Fibroblast of upper back skin (primary cell): ENCODE measurements around the gene BASP1.
"Not testable (repeated sequence)": the region's sequence is repeated elsewhere in the genome, so short reads cannot be mapped to it uniquely, and the experiment has no call there.

Source experiments
- DNase-seq: peaks from one replicate; pipeline ENCODE4 v3.0.0-alpha.2; 2013

The BASP1 gene

DNA sequence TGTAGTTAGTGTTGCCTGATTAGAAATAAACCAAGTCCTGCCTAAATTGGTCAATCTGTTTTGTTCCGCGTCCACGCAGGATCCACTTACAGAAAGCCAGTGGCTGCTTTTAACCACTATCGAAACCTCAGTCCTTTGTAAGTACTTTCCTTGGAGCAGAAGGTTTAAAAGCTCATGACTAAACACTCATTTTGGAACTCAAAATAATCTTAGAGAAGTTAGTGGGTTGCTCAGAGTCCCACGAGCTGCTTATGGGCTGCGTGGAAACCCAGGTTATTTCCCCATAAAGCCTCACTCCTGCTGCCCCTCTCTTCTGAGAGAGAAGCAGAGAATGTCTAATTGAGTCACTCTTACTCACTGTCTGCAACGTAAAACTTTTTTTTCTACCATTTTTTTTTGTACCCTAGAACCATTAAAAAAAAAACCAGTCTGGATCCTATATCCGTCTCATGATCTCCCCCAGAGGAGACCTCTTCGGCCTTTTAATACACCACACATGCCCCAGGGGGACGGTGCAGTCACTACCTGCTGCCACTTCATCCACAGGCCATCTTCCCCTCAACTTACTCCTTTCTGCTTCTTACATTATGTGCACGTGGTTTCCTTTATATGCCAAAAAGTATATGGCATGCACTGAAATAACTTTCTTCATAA, 7.6 kb downstream of the BASP1 start:
- peak; percentile 78 for DNase-seq

DNA sequence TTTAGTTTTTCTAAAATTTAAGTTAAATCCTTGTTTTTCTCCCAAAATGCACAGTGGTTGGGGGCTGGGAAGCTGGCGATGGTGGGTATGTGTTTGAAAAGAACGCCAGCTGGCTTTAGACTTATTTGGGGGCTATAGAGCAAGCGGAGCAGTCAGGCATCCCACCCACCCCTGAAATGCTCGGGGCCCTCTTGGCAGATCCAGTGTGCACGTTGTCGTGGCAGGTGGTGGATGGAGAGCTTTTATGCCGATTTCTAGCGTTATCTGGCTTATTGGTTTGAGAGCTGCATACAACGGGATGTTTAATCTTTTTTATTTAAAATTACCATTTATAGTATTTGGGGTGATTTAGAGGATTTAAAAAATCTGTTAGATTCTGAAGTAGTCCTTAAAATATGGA, 8.1 kb downstream of the BASP1 start:
- DNase-seq, result no peak

DNA sequence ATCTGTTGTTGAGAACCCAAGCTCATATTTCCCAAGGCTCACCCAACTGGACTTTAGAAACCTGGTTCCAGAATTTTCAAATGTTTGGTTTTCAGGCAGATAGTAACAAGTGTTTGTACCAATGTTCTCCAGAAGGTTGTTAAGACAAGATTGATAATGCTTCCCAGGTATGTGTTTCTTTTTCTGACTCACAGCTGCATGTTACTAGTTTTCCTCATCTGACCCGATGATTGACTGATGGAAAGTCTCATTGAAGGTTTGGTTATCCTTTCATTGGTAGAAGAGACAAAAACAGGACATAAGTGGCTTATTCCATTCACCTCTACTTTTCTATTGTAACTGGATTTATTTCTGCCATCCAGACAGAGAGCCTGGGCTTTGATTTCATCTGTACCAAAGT, 10.4 kb downstream of the BASP1 start:
- no peak for DNase-seq

GRCh38 chr5:17228821-17229291, 11.4 kb downstream of the BASP1 start:
- DNase-seq, result peak; percentile 74

- DNase-seq, result no peak
These were observed 11.9 kb downstream of the BASP1 start for GRCh38 chr5:17229313-17229712.

GRCh38 chr5:17230191-17230590, 12.8 kb downstream of the BASP1 start:
- no peak for DNase-seq

- peak; percentile 43 for DNase-seq
These were observed 13.5 kb downstream of the BASP1 start for GRCh38 chr5:17230808-17231525.

DNA sequence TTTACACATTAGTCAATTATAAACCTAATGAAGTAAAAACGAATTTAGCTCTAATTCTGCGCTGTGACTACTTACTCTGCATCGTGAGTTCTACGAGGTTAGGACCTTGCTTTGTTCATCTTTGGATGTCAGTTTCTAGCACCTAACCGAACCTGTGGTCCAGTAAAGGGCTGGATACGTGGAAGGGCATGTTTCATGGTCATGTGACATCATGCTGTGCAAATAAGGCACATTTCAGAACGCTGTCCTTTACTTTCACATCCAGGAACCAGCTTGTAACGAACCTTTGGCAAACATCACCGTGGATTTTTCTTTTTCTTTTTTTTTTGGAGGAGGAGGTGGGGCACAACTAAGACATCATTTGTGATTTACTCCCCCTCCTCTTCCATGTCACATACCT, 15.0 kb downstream of the BASP1 start:
- no peak for DNase-seq

GRCh38 chr5:17233488-17233887, 16.1 kb downstream of the BASP1 start:
- DNase-seq, result no peak

DNA sequence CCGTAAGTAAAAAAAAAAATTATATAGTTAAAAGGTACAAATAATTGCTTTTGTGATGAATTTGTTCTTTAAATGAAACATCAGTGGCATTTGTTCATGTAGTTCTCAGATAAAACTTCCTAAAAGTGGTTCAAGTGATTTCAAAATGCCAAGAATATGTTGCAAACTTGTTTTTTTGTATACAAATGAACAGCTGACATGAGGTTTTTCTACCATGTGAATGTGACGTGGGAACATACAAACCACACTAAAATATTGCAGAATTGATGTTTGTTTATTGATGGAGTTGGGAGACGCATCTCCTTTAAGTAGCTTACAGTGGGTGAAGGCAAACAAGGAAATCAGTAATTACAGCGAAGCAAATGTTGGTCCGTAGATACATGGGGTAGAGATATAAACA, 16.9 kb downstream of the BASP1 start:
- DNase-seq, result no peak

- peak; percentile 86 for DNase-seq
These were observed 18.4 kb downstream of the BASP1 start for GRCh38 chr5:17235731-17236330.

- peak; percentile 95 for DNase-seq
These were observed 21.1 kb downstream of the BASP1 start for GRCh38 chr5:17238521-17239041.

- no peak for DNase-seq
These were observed 22.5 kb downstream of the BASP1 start for GRCh38 chr5:17239953-17240352.

DNA sequence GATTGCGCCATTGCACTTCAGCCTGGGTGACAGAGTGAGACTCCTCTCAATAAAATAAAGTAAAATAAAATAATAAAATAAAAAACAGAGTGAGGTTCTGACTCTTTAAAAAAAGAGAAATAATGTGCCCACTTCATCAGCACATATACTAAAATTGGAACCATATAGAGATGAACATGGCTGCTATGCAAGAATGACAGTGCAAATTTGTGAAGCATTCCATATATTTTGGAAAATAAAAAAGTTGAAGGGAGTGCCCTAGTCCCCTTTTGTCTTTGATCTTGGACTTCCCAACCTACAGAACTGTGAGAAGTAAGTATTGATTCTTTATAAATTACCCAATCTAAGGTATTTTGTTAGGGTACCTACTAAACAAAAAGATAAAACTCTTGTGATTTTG, 23.1 kb downstream of the BASP1 start:
- no peak for DNase-seq

DNA sequence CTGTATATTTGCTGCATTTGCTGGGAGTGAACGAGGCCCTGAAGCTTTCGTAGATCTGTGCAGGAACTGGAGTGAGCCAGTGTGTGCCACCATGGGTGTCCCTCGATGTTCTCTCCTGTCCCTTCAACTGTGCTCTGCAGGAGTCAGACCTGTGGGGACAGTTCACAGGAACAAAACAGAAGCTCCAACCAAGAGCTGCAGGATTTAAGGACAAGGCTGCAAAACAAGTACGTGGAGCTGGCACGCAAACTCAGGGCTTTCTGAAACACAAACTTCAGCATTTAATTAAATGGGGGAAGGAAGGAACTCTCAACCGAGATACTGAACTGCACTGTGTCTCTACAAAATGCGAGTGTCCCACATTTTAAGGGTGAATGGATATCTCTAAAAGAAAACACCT, 24.2 kb downstream of the BASP1 start:
- DNase-seq, result no peak

- DNase-seq, result no peak
These were observed 26.0 kb downstream of the BASP1 start for GRCh38 chr5:17243287-17244063.

- peak; percentile 98 for DNase-seq
These were observed 31.7 kb downstream of the BASP1 start for GRCh38 chr5:17249029-17249634.

- not testable (repeated sequence) for DNase-seq
These were observed 32.4 kb downstream of the BASP1 start for GRCh38 chr5:17249841-17250240.

- DNase-seq, result no peak
These were observed 35.1 kb downstream of the BASP1 start for GRCh38 chr5:17252543-17252942.

DNA sequence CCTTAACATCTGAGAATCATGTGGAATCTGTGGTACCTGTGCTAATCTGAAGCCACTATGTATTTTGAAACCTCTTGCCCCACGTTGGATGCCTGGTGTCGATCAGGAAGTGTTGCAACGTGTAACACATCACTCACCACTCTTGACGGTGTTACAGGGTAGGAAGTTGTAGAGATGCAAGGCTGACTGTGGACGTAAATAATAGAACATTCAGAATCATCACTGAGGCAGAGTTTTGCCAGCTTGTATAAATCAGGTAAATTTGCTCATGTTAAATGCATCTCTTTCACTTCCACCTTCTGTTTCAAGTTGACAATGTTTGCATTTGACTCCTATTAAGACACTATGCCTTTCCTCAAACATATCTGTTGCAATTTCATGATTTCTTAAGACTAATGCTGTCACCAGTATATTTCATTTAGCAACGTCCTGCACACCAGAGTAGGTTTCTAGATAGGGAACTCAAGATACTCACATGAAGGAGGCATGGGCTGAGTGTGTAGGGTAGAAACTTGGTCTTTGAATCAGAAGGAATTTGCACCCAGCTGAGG, 38.1 kb downstream of the BASP1 start:
- no peak for DNase-seq

DNA sequence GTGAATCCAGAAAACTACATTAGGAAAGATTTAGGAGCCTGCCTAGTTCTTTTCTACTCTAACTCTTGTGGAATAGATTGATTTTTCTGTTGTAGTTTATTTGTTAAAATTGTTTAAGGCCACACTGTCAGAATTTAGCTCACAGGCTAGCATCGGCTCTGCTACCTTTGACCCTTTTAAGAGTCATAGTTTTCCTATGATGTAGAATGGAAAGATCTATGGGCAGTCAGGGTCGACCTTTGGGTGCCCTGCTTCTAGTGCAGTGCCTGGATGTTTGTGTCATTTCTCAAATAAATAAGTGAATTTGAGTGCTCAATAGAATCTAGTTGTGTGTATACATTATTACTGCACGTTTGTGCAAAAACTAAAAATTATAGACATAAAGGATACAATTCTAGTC, 38.7 kb downstream of the BASP1 start:
- DNase-seq, result no peak

DNA sequence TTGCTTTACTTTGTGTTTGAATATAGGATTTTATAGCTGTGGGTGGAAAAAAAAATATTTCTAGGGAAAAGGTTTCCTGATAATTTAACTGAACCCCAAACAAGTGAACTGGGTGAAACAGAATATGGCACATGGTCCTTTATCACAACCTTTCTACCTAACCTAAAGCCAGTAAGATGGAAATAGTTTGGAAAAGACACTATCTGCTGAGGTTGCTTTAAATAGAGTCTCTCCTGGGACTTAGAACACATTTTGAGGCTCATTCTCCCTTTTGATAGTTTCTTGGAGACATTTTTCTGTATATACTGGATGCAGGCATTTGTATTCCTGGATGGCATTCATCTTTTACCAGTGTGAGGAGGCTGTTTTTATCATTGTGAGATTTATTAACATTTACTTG, 39.4 kb downstream of the BASP1 start:
- DNase-seq, result no peak
